Measurements from ENCODE around the gene CEP170.
"Not testable (repeated sequence)": the region's sequence is repeated elsewhere in the genome, so short reads cannot be mapped to it uniquely, and the experiment has no call there.

DNA sequence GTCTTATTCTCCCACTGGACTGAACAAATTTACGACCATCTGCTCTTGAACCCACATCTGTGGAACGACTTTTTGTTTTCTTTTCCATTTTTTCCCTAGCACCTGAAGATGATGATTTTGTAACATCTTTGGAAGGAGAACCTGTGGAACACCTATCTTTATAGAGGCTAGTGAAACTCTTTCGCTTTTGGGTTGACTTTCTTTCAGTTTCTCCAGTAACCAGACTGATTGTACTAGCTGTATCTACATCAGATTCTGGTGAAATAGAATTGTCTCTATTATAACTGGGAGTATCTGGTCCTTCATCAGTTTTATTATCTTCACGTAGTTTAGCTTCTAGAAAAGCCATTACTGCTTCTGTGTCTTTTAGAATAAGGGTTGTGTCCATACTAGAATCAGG is 90.2 kb downstream of the CEP170 start:
- TF ChIP-seq CTCF (IDR thresholded peaks at IDR 0.05; ENCODE audit: low read depth, low read length, poor library complexity, severe bottlenecking); EZH2phosphoT487 (IDR thresholded peaks at IDR 0.05; ENCODE audit: borderline replicate concordance, low read length): not testable (repeated sequence)

All from DOHH2 (cell line).